ACC112 (cell line): Measurements from ENCODE around the gene ADCYAP1R1.

Experiments used
- H2AFZ ChIP-seq: fragments of 200-600 bp; sonication (generic); one replicate; pipeline ENCODE4 v1.6.0; 2017; ENCODE audit warnings: antibody characterized with exemption, low read length; ENCODE audit not compliant: unreplicated experiment
- H3K27ac ChIP-seq: fragments of 200-600 bp; sonication (generic); 2 replicates; pipeline ENCODE4 v1.5.1; 2014; ENCODE audit warnings: low read depth, mild to moderate bottlenecking, antibody characterized with exemption, low read length, moderate library complexity
- H3K27me3 ChIP-seq: fragments of 200-600 bp; sonication (generic); 2 replicates; pipeline ENCODE4 v1.6.1; 2014; ENCODE audit warnings: mild to moderate bottlenecking, antibody characterized with exemption, low read length, moderate library complexity, mixed read lengths; ENCODE audit not compliant: insufficient read depth
- H3K36me3 ChIP-seq: fragments of 200-600 bp; sonication (generic); 2 replicates; pipeline ENCODE4 v1.6.1; 2016; ENCODE audit warnings: mild to moderate bottlenecking, antibody characterized with exemption, low read length, moderate library complexity, mixed read lengths; ENCODE audit not compliant: insufficient read depth
- H3K4me1 ChIP-seq: fragments of 200-600 bp; sonication (generic); one replicate; pipeline ENCODE4 v1.6.1; 2016; ENCODE audit warnings: low read length, mixed read lengths; ENCODE audit not compliant: insufficient read depth, unreplicated experiment, control insufficient read depth
- H3K4me3 ChIP-seq: fragments of 200-600 bp; sonication (generic); 2 replicates; pipeline ENCODE4 v1.5.1; 2014; ENCODE audit warnings: mild to moderate bottlenecking, low read depth, low read length
- H3K79me2 ChIP-seq: fragments of 200-600 bp; sonication (generic); one replicate; pipeline ENCODE4 v1.6.0; 2016; ENCODE audit warnings: low read length; ENCODE audit not compliant: control insufficient read depth, unreplicated experiment, insufficient read depth

Gene ADCYAP1R1

DNA sequence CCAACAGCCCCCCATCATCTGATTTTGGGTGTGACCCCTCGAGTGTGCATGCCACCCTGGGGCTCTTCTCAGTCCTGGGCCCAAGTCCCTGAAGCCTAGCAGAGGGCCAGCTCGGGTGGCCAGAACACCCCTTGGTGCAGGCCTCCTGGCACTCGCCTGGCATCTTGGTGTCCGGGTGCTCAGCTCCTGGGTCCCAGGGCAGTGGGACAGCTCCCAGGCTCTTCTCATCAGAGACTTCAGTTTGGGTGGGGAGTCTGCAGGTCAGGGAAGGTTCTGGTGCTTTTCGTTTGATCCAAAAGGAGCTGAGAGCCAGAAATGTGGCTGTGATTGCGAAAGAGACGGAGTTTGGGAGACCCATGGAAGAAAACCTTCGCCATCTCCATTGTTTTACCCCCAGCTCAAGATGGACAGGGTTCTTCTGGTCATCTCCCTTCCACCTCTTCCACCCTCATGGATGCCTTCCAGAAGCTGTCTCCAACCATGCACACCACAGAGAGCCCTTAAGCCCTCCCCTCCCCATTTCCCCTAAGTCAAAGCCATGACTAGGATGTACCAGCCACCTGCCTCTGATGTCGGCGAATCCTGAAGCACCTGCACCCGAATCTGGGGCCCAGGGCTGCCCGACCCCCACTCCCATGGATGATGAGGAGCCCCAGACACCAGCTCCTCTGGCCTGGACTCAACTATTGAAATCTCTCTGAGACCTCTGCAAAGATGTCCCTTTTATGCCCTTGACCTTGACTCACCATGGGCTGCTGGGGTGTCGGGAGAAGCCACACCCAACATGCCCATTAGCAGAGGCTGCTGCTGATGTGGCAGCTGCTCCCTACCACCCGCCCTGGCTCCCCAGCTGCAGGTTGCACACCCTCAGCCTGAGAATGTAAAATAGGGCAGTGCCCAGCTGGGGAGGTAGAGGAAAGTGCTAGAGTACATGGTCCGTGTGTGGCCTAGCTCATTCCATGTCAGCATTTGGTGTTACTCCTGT lies 55.3 kb downstream of the ADCYAP1R1 start:
- H3K36me3 ChIP-seq, result no peaks in the 10 kb centered on the region
- H3K4me1 ChIP-seq, result no peaks in the 10 kb centered on the region
- no peak overlapping the region for H3K27ac ChIP-seq
- H3K27me3 ChIP-seq, result peaks cover 30% of the 10 kb centered on the region
- H3K4me3 ChIP-seq, result no peak overlapping the region
- no peaks in the 10 kb centered on the region for H3K79me2 ChIP-seq
- H2AFZ ChIP-seq, result no peak overlapping the region

DNA sequence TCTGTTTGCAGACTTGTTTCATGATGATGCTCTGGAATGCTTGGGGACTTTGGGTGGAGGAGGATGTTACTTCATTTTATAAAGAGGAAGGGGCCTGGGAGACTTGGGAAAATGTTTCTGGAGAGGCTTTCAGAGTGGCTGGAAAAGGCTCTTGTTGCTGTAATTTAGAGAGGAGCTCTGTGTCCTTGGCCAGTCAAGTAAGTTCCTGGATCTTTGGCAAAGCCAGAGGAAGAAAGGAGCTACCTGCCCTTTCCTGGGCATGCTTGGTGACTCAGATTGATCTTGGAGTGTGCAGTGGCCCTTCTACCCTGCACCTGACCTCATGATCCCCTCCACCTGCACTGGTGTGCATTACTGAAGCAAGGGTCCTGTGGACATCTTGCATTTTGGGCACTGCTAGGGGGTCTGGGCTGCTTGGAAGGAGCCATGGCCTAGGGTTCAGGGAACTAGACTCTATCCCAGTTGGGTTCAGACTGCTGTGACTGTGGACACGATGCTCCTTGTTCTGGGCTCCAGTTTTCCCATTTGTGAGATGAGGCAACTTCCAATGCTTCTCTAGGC lies 56.1 kb downstream of the ADCYAP1R1 start:
- Histone ChIP-seq H3K36me3 (no peaks in the 10 kb centered on the region), H3K4me1 (no peaks in the 10 kb centered on the region), H3K27ac (no peak overlapping the region), H3K27me3 (peaks cover 31% of the 10 kb centered on the region), H3K4me3 (no peak overlapping the region), H2AFZ (no peak overlapping the region), H3K79me2 (no peaks in the 10 kb centered on the region)

DNA sequence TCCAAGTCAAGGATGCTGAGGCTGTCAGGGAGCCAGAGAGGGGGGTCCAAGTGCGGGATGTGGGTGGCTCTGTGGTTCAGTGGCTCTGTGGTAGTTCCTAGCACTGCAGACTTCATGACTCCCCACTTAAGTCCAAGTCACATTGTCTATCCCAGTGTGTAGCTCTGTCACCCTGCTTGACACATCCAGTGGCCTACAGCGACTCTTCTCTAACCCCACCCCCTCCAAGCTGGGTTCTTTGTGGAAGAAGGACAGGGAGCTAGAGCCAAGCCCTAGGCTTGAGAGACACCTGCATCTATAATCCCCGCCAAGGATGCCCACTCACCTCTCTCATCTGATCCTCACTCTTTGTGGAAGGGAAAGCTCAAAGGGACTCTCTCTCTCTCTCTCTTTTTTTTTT lies 57.6 kb downstream of the ADCYAP1R1 start:
- H2AFZ ChIP-seq, result no peak overlapping the region
- no peaks in the 10 kb centered on the region for H3K4me1 ChIP-seq
- no peak overlapping the region for H3K27ac ChIP-seq
- no peaks in the 10 kb centered on the region for H3K36me3 ChIP-seq
- H3K79me2 ChIP-seq, result no peaks in the 10 kb centered on the region
- H3K4me3 ChIP-seq, result no peak overlapping the region
- H3K27me3 ChIP-seq, result peaks cover 29% of the 10 kb centered on the region; the same call in 1 of the 2 replicates

DNA sequence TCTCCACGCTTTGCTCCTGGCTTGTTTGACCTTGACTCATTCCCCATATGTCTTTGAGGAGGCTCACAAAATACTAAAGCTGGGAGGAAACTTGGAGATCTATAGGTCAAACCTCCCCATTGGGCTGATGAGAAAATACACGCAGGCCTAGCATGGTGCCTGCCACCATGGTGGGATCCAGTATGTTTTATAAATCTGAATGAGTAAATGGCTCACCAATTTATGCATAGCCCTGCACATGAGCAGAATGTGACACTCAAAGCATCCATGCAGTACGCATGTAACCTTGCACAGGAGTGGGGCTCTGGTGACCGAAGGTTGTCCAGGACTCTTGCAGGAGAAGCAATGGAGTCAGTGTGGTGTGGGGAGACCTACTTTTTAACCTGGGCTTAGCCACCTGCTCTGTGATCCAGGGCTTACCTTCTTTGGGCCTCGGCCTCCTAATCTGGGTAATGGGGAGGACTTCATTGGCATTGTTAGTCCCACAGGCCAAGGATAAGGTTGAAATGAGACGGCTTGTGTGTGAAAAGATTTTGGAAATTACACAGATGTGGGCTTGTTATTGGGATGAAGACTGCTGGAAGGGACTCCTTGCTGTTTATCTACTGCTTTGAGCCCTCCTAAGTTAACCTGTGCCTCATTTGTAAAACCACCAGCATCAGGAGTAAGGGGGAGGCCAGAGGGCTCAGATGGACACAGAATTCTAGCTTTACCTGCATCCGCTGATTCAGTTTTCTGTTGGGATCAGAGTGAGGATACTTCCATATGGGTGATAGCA lies 58.4 kb downstream of the ADCYAP1R1 start:
- no peak overlapping the region for H2AFZ ChIP-seq
- H3K27me3 ChIP-seq, result peaks cover 31% of the 10 kb centered on the region; the same call in 1 of the 2 replicates
- H3K79me2 ChIP-seq, result no peaks in the 10 kb centered on the region

DNA sequence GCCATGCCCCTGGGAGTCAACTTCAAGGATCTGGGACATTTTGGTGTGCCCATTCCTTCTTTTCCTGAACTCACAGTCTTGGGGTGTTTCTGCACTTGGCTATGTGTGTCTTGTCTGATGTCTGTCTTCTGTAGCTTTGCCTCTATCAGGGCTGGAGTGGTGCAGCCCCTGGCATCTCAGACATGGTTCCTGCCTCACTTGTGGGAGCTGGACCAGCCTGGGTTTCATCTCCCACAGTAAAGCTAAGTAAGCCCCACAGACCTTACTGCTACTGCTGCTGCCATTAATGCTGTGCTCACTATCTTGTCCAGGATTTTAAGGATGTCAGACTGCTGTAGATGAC lies 59.0 kb downstream of the ADCYAP1R1 start:
- Histone ChIP-seq H3K4me3 (no peak overlapping the region), H3K79me2 (no peaks in the 10 kb centered on the region), H3K27ac (no peak overlapping the region)

More for the DNA sequence above, 58.4 kb downstream of the ADCYAP1R1 start:
- Histone ChIP-seq H3K27ac (no peak overlapping the region), H3K4me1 (no peaks in the 10 kb centered on the region), H3K36me3 (no peaks in the 10 kb centered on the region), H3K4me3 (no peak overlapping the region)

DNA sequence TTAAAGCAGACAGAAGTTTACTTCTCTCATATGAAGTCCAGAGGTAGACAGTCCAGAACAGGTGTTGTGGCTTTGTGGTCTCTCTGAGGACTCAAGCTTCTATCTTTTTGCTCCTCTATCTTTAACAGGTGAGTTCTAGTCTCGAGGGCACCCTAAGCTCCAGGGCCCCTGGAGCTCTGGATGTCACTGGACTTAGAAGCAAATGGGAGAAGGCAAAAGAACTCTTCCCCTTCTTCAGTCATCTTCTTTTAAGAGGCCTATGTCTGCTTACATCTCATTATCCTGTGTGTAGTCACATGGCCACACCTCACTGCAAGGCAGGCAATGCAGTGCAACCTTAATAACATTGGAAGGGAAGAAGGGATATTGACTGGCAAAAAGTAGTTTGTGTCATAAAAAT lies 61.6 kb downstream of the ADCYAP1R1 start:
- Histone ChIP-seq H3K4me1 (no peaks in the 10 kb centered on the region), H3K4me3 (no peak overlapping the region), H2AFZ (no peak overlapping the region), H3K27ac (no peak overlapping the region), H3K79me2 (no peaks in the 10 kb centered on the region), H3K27me3 (peaks cover 59% of the 10 kb centered on the region), H3K36me3 (no peaks in the 10 kb centered on the region)

More for the DNA sequence above, 59.0 kb downstream of the ADCYAP1R1 start:
- H3K36me3 ChIP-seq, result no peaks in the 10 kb centered on the region
- no peak overlapping the region for H2AFZ ChIP-seq
- no peaks in the 10 kb centered on the region for H3K4me1 ChIP-seq
- peaks cover 36% of the 10 kb centered on the region; the same call in 1 of the 2 replicates for H3K27me3 ChIP-seq

DNA sequence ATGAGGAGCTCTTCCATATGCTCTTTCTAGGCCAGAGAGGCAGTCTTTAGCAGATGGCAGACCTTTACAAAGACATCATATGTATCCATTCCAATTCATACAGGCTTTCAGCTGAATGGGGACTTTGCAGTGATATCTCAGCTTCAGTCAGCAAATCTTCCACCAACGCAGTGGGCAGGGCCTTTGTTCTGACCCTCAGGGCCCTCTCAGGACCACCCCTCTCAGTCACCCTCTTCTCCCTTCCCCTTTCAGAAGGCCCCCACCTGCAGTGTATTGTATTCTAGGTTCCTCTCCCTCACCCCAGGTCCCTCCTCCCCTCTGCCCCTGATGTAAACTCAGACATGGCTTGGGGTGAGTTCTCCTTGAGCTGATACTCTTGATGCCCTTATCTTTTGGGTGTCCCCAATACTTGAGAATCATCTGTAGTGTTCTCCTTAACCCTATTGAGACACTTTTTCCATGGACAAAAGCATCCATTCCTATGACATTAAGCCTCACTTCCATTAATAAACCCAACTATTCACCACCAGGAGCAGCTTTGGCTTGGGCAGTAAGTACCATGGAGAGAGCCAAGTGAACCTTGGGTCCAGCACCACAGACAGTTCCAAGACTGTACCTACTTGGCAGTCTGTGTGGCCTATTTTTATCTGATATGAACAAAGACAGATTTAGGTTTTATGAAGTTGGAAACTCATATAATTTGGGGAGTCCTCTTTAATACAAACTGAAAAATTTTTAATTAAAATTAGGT lies 62.7 kb downstream of the ADCYAP1R1 start:
- Histone ChIP-seq H3K4me1 (no peaks in the 10 kb centered on the region), H3K27ac (no peak overlapping the region), H2AFZ (no peak overlapping the region), H3K36me3 (no peaks in the 10 kb centered on the region), H3K79me2 (no peaks in the 10 kb centered on the region), H3K4me3 (no peak overlapping the region), H3K27me3 (peaks cover 62% of the 10 kb centered on the region)

DNA sequence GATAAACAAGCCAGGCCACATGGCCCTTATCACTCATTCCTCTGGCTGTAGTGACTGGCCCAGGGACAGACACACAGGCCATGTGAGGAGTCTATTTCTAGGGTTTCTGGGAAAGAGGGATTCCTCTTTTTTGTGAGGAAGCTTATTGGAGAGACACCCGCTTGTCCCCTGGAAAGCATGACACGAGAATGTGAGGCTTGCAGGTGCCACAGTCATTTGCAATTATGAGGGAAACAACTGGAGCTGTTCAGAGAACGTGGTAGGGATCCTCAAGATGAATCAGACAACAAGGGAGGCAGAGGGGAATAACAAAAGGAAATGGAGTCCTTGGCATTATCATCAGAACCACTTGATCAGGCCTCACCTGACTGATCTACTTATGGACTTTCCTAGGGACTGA lies 64.5 kb downstream of the ADCYAP1R1 start:
- no peaks in the 10 kb centered on the region for H3K36me3 ChIP-seq
- H3K4me3 ChIP-seq, result no peak overlapping the region
- H3K79me2 ChIP-seq, result no peaks in the 10 kb centered on the region
- no peak overlapping the region for H3K27ac ChIP-seq
- no peaks in the 10 kb centered on the region for H3K4me1 ChIP-seq
- H3K27me3 ChIP-seq, result peaks cover 64% of the 10 kb centered on the region
- H2AFZ ChIP-seq, result no peak overlapping the region

DNA sequence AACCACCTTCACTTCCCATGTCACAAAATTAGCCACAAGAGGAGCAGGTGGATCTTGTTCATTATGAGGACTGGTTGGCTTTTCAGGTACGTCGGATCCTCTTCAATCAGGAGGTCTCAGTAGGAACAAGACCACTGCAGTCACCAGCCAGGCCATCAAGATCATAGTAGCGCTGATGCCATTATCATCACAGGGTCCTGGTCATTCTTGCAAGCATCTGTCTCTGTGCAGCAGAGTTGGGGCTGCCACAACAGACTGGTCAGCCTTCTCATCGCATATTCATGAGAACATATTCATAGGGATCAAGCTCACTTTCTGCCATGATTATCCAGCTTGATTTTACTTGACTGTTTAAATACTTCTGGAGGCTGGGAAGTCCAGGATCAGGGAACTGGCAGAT lies 67.1 kb downstream of the ADCYAP1R1 start:
- Histone ChIP-seq H3K27ac (no peak overlapping the region), H3K27me3 (peaks cover 52% of the 10 kb centered on the region), H3K79me2 (no peaks in the 10 kb centered on the region), H3K4me3 (no peak overlapping the region), H2AFZ (no peak overlapping the region), H3K36me3 (no peaks in the 10 kb centered on the region), H3K4me1 (peaks cover 4% of the 10 kb centered on the region)
